HCT116 (cell line): Measurements from ENCODE around the gene CALM1. TPM values are rescaled to one million over a fixed set of nuclear protein-coding genes. Genes with fewer than 3 reads are reported as not detected.
A peak's percentile ranks its signal among the peaks of the same experiment; 100 is the strongest.

Source experiments
- ATAC-seq: fragments of 200-7000 bp; cut with Tn5 transposase; 2 replicates; pipeline ENCODE4 v1.9.1; 2020; ENCODE audit warnings: mild to moderate bottlenecking, moderate library complexity
- BruUV-seq: library from RNA; stranded (reverse); fragments of 400-500 nt; replicated peaks from 2 replicates; lab custom pipeline; 2021; lab: Mats Ljungman, UMichigan
- CTCF ChIA-PET: fragments of 300-600 bp; sonication (Branson Sonifier 250); formaldehyde crosslinking; loops from one replicate; lab custom pipeline; 2021; ENCODE audit warnings: antibody characterized with exemption; lab: Charles Lee
- POLR2A ChIA-PET: fragments of 300-600, 350-600 bp; sonication (Branson Sonifier 250); formaldehyde crosslinking; loops from one replicate; lab custom pipeline; 2021; ENCODE audit warnings: antibody characterized with exemption; lab: Charles Lee
- RAD21 ChIA-PET, 2 experiments: fragments of 300-600 bp; sonication (Branson Sonifier 250); formaldehyde crosslinking; loops; one replicate each; lab custom pipeline; 2023; ENCODE audit warnings: low total read pairs in 2 of 2; ENCODE audit not compliant: uncharacterized antibody in 2 of 2, unreplicated experiment in 2 of 2, low non-redundant PET in 1 of 2; lab: Charles Lee
- DNase-seq: peaks from one replicate; pipeline ENCODE4 v3.0.0-alpha.2; 2010; ENCODE audit warnings: low read depth, low spot score
- H2AFZ ChIP-seq: fragments of 200-600 bp; shearing (Covaris generic), sonication (generic); 2 replicates; pipeline ENCODE4 v1.6.1; 2017; ENCODE audit warnings: low read depth, mixed run types, mixed read lengths, antibody characterized with exemption, low read length; ENCODE audit not compliant: poor library complexity, severe bottlenecking
- H3K27ac ChIP-seq: 2 replicates; pipeline ENCODE4 v1.5.1; 2012; ENCODE audit warnings: low read depth, low read length
- H3K27me3 ChIP-seq: fragments of 200-600 bp; sonication (generic); 2 replicates; pipeline ENCODE4 v1.6.1; 2016; ENCODE audit warnings: mixed run types, low read length, mixed read lengths; ENCODE audit not compliant: insufficient read depth
- H3K36me3 ChIP-seq, 2 experiments: fragments of 200-500 bp in 1 of 2; fragments of 200-600 bp in 1 of 2; sonication (Bioruptor generic) in 1 of 2; sonication (generic) in 1 of 2; 2 replicates each; pipeline versions ENCODE4 v1.5.1 to v1.6.1; 2014 to 2016; ENCODE audit warnings: low read length in 2 of 2, inconsistent platforms in 1 of 2, mixed read lengths in 1 of 2, mixed run types in 1 of 2; ENCODE audit not compliant: insufficient read depth in 2 of 2, control insufficient read depth in 1 of 2
- H3K4me1 ChIP-seq, 2 experiments: fragments of 200-600 bp in 1 of 2; sonication (generic) in 1 of 2; 2 replicates each; pipeline versions ENCODE4 v1.5.1 to v1.6.1; 2012 to 2017; ENCODE audit warnings: low read length in 2 of 2, inconsistent platforms in 1 of 2, mild to moderate bottlenecking in 1 of 2, mixed read lengths in 1 of 2, mixed run types in 1 of 2, moderate library complexity in 1 of 2; ENCODE audit not compliant: insufficient read depth in 2 of 2, control insufficient read depth in 1 of 2
- H3K4me2 ChIP-seq: fragments of 200-600 bp; sonication (generic); 2 replicates; pipeline ENCODE4 v1.6.1; 2017; ENCODE audit warnings: mixed run types, low read length, mixed read lengths
- H3K4me3 ChIP-seq, 2 experiments: fragments of 200-600 bp in 1 of 2; sonication (generic) in 1 of 2; replicated peaks in 1 of 2; 2 replicates each; pipeline ENCODE4 v1.5.1; 2011 to 2016; ENCODE audit warnings: low read length in 2 of 2, control low read depth in 1 of 2, low read depth in 1 of 2, mild to moderate bottlenecking in 1 of 2, mixed read lengths in 1 of 2, mixed run types in 1 of 2
- H3K79me2 ChIP-seq: fragments of 200-600 bp; sonication (generic); 2 replicates; pipeline ENCODE4 v1.6.1; 2017; ENCODE audit warnings: mild to moderate bottlenecking, mixed run types, low read length, moderate library complexity, mixed read lengths; ENCODE audit not compliant: insufficient read depth
- H3K9ac ChIP-seq: fragments of 200-600 bp; sonication (generic); 2 replicates; pipeline ENCODE4 v1.6.1; 2016; ENCODE audit warnings: low read length, mixed read lengths
- H3K9me2 ChIP-seq: fragments of 200-600 bp; sonication (generic), shearing (Covaris generic); 2 replicates; pipeline ENCODE4 v1.6.1; 2017; ENCODE audit warnings: mixed run types, mild to moderate bottlenecking, moderate library complexity; ENCODE audit not compliant: insufficient read depth
- H3K9me3 ChIP-seq, 2 experiments: fragments of 200-500 bp in 1 of 2; fragments of 200-600 bp in 1 of 2; sonication (Bioruptor generic) in 1 of 2; sonication (generic) in 1 of 2; 2 replicates each; pipeline ENCODE4 v1.6.1; 2014 to 2017; ENCODE audit warnings: low read length in 2 of 2, mixed read lengths in 2 of 2, inconsistent platforms in 1 of 2, low read depth in 1 of 2, mild to moderate bottlenecking in 1 of 2, mixed run types in 1 of 2, moderate library complexity in 1 of 2; ENCODE audit not compliant: control insufficient read depth in 1 of 2, insufficient read depth in 1 of 2
- H4K20me1 ChIP-seq: fragments of 200-600 bp; sonication (generic), shearing (Covaris generic); 2 replicates; pipeline ENCODE4 v1.6.1; 2017; ENCODE audit warnings: mixed run types, mild to moderate bottlenecking, moderate library complexity; ENCODE audit not compliant: insufficient read depth
- CBX3 ChIP-seq: IDR thresholded peaks from 2 replicates; pipeline ENCODE4 v1.6.1; 2012; ENCODE audit warnings: low read depth
- ELF1 ChIP-seq: IDR thresholded peaks from 2 replicates; pipeline ENCODE4 v1.6.1; 2012; ENCODE audit warnings: low read depth, borderline replicate concordance
- EZH2 ChIP-seq: fragments of 200-600 bp; sonication (generic); IDR thresholded peaks from 2 replicates; pipeline ENCODE4 v1.6.1; 2017; ENCODE audit warnings: antibody characterized with exemption, mixed run types
- POLR2A ChIP-seq: IDR thresholded peaks from 2 replicates; pipeline ENCODE4 v1.7.0; 2011; ENCODE audit warnings: borderline replicate concordance; ENCODE audit not compliant: insufficient read depth, insufficient read length; ENCODE audit errors: extremely low read depth
- POLR2AphosphoS5 ChIP-seq: IDR thresholded peaks from 2 replicates; pipeline ENCODE4 v1.6.1; 2011; ENCODE audit warnings: mild to moderate bottlenecking, low read depth, low read length, moderate library complexity
- RAD21 ChIP-seq: IDR thresholded peaks from 2 replicates; pipeline ENCODE4 v1.6.1; 2012; ENCODE audit warnings: low read depth, mild to moderate bottlenecking
- SP1 ChIP-seq: IDR thresholded peaks from 2 replicates; pipeline ENCODE4 v1.6.1; 2012; ENCODE audit warnings: low read depth
- TCF7L2 ChIP-seq: IDR thresholded peaks from 2 replicates; pipeline ENCODE4 v1.7.0; 2011; ENCODE audit warnings: borderline replicate concordance, inconsistent platforms; ENCODE audit not compliant: insufficient read depth, insufficient read length; ENCODE audit errors: extremely low read depth
- YY1 ChIP-seq: IDR thresholded peaks from 2 replicates; pipeline ENCODE4 v1.6.1; 2011; ENCODE audit warnings: low read length, low read depth, moderate library complexity, mild to moderate bottlenecking; ENCODE audit not compliant: insufficient replicate concordance; ENCODE audit errors: extremely low read depth
- ZNF274 ChIP-seq: fragments of 200-500 bp; sonication (Bioruptor generic); IDR thresholded peaks from 2 replicates; pipeline ENCODE4 v1.6.1; 2014; ENCODE audit warnings: mild to moderate bottlenecking, low read depth, low read length, inconsistent platforms
- intact Hi-C: fragments of 100-400 bp; cut with micrococcal nuclease; formaldehyde crosslinking; loops from 2 replicates; pipeline ENCODE4 v1.10.0; 2022
- total RNA-seq: library from RNA; stranded (reverse); gene quantifications from one replicate; pipeline ENCODE4 v1.2.1, GENCODE V29; 2021; ENCODE audit not compliant: unreplicated experiment
- TF ChIP-seq, protein P1 (sequence below), 3 experiments: fragments of 200-600 bp in 1 of 3; sonication (generic) in 1 of 3; IDR thresholded peaks in 2 of 3; conservative IDR thresholded peaks in 1 of 3; 2 replicates each; pipeline ENCODE4 v1.5.1; 2012 to 2017; ENCODE audit warnings: low read depth in 2 of 3, low read length in 2 of 3, antibody characterized with exemption in 1 of 3, borderline replicate concordance in 1 of 3, control low read depth in 1 of 3, mild to moderate bottlenecking in 1 of 3, mixed read lengths in 1 of 3, mixed run types in 1 of 3, moderate library complexity in 1 of 3; ENCODE audit not compliant: insufficient read depth in 1 of 3
- TF ChIP-seq, protein P2 (sequence below): IDR thresholded peaks from 2 replicates; pipeline ENCODE4 v1.6.1; 2012

CALM1 gene
- total RNA-seq, 1 experiment from 2014 or later: 261 TPM

DNA sequence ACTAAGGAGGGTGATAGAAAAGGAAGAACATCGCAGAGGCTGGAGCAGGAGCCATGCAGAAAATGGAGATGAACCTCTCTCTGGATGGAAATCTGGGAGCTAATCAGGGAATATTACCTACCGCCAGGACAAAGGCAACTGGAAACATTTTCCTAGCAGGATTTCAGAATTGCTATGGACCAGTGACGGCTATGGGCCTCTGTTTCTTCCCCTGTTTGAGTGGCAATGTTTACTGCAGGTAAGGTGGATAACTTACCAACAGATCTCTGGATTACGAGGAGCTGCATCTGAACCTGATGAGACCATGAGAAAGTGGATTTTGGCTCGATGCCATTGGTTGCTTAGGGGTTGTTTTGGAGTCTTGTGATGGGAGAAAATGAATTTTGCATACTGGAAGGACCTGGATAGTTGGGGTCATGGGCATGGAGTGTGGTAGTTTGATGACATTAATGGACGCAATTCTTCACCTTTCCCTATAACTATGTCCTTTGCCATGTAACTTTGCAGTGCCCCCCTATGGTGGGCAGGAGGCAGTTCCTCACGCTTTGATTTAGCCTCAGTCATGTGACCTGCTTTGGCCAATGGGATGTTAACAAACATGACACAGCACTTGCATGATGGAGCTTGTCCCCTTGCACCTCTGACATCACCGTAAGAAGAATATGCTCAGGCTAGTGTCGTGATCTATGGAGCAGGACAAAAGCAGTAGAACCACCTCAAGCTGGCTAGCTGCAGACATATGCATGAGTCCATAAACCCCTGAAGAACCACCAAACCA is 51.1 kb downstream of the CALM1 start:
- no TSS peak for BruUV-seq
- DNase-seq (no peak), ATAC-seq (no peak)
- ChIA-PET RAD21 (no interaction called here), CTCF (no interaction called here), POLR2A (no interaction called here)
- intact Hi-C loops: no loop called here
- Histone ChIP-seq H3K9me2 (no peaks in the 10 kb centered on the region), H3K27ac (no peak overlapping the region), H3K4me2 (no peak overlapping the region), H3K9me3 (peaks cover 11% of the 10 kb centered on the region in 2 experiments; a peak in 3 of 4 replicates), H3K4me1 (no peaks in the 10 kb centered on the region; a peak in 1 of 4 replicates)
- TF ChIP-seq ELF1 (no peak), ZNF274 (no peak), EZH2 (no peak), SP1 (no peak), YY1 (no peak), POLR2A (no peak), TCF7L2 (no peak), RAD21 (no peak), POLR2AphosphoS5 (no peak), CBX3 (0 out of 2 replicates have a peak, but pooled peaks have one; percentile 21)
- TF ChIP-seq, protein P1, sequence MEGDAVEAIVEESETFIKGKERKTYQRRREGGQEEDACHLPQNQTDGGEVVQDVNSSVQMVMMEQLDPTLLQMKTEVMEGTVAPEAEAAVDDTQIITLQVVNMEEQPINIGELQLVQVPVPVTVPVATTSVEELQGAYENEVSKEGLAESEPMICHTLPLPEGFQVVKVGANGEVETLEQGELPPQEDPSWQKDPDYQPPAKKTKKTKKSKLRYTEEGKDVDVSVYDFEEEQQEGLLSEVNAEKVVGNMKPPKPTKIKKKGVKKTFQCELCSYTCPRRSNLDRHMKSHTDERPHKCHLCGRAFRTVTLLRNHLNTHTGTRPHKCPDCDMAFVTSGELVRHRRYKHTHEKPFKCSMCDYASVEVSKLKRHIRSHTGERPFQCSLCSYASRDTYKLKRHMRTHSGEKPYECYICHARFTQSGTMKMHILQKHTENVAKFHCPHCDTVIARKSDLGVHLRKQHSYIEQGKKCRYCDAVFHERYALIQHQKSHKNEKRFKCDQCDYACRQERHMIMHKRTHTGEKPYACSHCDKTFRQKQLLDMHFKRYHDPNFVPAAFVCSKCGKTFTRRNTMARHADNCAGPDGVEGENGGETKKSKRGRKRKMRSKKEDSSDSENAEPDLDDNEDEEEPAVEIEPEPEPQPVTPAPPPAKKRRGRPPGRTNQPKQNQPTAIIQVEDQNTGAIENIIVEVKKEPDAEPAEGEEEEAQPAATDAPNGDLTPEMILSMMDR (IDR thresholded peaks at IDR 0.05 in 2 of 3, conservative IDR thresholded peaks at IDR 0.05 in 1 of 3; ENCODE audit: borderline replicate concordance in 1 of 3, insufficient read depth in 1 of 3, low read depth in 2 of 3, low read length in 2 of 3): peak in 1 of 3 experiments; percentile 30; a peak in 1 of 6 replicates
- TF ChIP-seq, protein P2, sequence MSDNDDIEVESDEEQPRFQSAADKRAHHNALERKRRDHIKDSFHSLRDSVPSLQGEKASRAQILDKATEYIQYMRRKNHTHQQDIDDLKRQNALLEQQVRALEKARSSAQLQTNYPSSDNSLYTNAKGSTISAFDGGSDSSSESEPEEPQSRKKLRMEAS: no peak
- TF ChIP-seq, all 23 proteins: peak for 2
- H4K20me1 ChIP-seq: no peaks in the 10 kb centered on the region
- H3K4me3 ChIP-seq: no peak overlapping the region
- no peak overlapping the region for H3K9ac ChIP-seq
- no peaks in the 10 kb centered on the region for H3K79me2 ChIP-seq
- no peaks in the 10 kb centered on the region for H3K27me3 ChIP-seq
- no peaks in the 10 kb centered on the region for H3K36me3 ChIP-seq
- no peak overlapping the region for H2AFZ ChIP-seq
